SK-N-SH treated with all-trans-retinoic acid at 6 μM for 48 hours (cell line): ENCODE data around the gene SORCS2.

ENCODE experiments used
- ATAC-seq: fragments of 200-7000 bp; cut with Tn5 transposase; 3 replicates; pipeline ENCODE4 v1.9.1; 2020; ENCODE audit warnings: mild to moderate bottlenecking, moderate library complexity
- ARNTL ChIP-seq: fragments of 450-650 bp; formaldehyde crosslinking; IDR thresholded peaks from 2 replicates; pipeline ENCODE4 v1.5.0; 2020; ENCODE audit warnings: low read depth, mild to moderate bottlenecking, moderate library complexity, borderline replicate concordance
- BACH2 ChIP-seq: fragments of 250-450 bp; sonication (Bioruptor Pico); IDR thresholded peaks from 2 replicates; pipeline ENCODE4 v1.9.0; 2021; ENCODE audit warnings: mild to moderate bottlenecking, borderline replicate concordance
- CREB5 ChIP-seq: fragments of 250-450 bp; sonication (Bioruptor Pico); IDR thresholded peaks from 2 replicates; pipeline ENCODE4 v1.5.1; 2020; ENCODE audit warnings: low read depth, mild to moderate bottlenecking, moderate library complexity
- CSDC2 ChIP-seq: fragments of 250-450 bp; sonication (Bioruptor Pico); IDR thresholded peaks from 2 replicates; pipeline ENCODE4 v1.5.0; 2020; ENCODE audit warnings: mild to moderate bottlenecking, moderate library complexity
- CSRNP3 ChIP-seq: fragments of 250-450 bp; sonication (Bioruptor Pico); IDR thresholded peaks from 2 replicates; pipeline ENCODE4 v1.5.1; 2021; ENCODE audit warnings: mild to moderate bottlenecking, moderate library complexity
- ESRRG ChIP-seq: fragments of 250-450 bp; sonication (Bioruptor Pico); IDR thresholded peaks from 2 replicates; pipeline ENCODE4 v1.6.1; 2021; ENCODE audit warnings: mild to moderate bottlenecking
- ISL1 ChIP-seq: fragments of 250-450 bp; sonication (Bioruptor Pico); IDR thresholded peaks from 2 replicates; pipeline ENCODE4 v2.1.2; 2022; ENCODE audit warnings: mild to moderate bottlenecking, moderate library complexity
- OSR1 ChIP-seq: fragments of 250-450 bp; sonication (Bioruptor Pico); IDR thresholded peaks from 2 replicates; pipeline ENCODE4 v1.8.0; 2022; ENCODE audit warnings: moderate library complexity, mild to moderate bottlenecking, inconsistent platforms
- PPARA ChIP-seq: fragments of 250-450 bp; sonication (Bioruptor Pico); IDR thresholded peaks from 2 replicates; pipeline ENCODE4 v1.5.0; 2020; ENCODE audit warnings: mild to moderate bottlenecking, borderline replicate concordance
- RARB ChIP-seq: fragments of 250-450 bp; sonication (Bioruptor Pico); IDR thresholded peaks from 2 replicates; pipeline ENCODE4 v1.8.0; 2021; ENCODE audit warnings: mild to moderate bottlenecking, moderate library complexity
- SNAI2 ChIP-seq: fragments of 250-450 bp; sonication (Bioruptor Pico); IDR thresholded peaks from 2 replicates; pipeline ENCODE4 v1.5.0; 2020; ENCODE audit warnings: mild to moderate bottlenecking, moderate library complexity
- TCF4 ChIP-seq: fragments of 250-450 bp; sonication (Bioruptor Pico); IDR thresholded peaks from 2 replicates; pipeline ENCODE4 v1.8.0; 2021; ENCODE audit warnings: mild to moderate bottlenecking, moderate library complexity, borderline replicate concordance
- TOX ChIP-seq: fragments of 250-450 bp; sonication (Bioruptor Pico); IDR thresholded peaks from 2 replicates; pipeline ENCODE4 v1.8.0; 2021; ENCODE audit warnings: mild to moderate bottlenecking, moderate library complexity, borderline replicate concordance
- TSHZ2 ChIP-seq: fragments of 250-450 bp; sonication (Bioruptor Pico); IDR thresholded peaks from 2 replicates; pipeline ENCODE4 v1.5.0; 2020; ENCODE audit warnings: mild to moderate bottlenecking, moderate library complexity
- ZC3H10 ChIP-seq: fragments of 250-450 bp; sonication (Bioruptor Pico); IDR thresholded peaks from 2 replicates; pipeline ENCODE4 v1.5.1; 2021; ENCODE audit warnings: mild to moderate bottlenecking, moderate library complexity
- ZFP3 ChIP-seq: fragments of 250-450 bp; sonication (Bioruptor Pico); IDR thresholded peaks from 2 replicates; pipeline ENCODE4 v1.5.0; 2020; ENCODE audit warnings: mild to moderate bottlenecking, moderate library complexity
- ZFP30 ChIP-seq: fragments of 450-650 bp; formaldehyde crosslinking; IDR thresholded peaks from 2 replicates; pipeline ENCODE4 v1.5.0; 2022; ENCODE audit warnings: mild to moderate bottlenecking, moderate library complexity
- ZNF565 ChIP-seq: fragments of 450-650 bp; formaldehyde crosslinking; conservative IDR thresholded peaks from 2 replicates; pipeline ENCODE4 v1.5.0; 2020; ENCODE audit warnings: low read depth, mild to moderate bottlenecking, moderate library complexity
- ZNF70 ChIP-seq: fragments of 450-650 bp; formaldehyde crosslinking; IDR thresholded peaks from 2 replicates; pipeline ENCODE4 v1.5.0; 2020; ENCODE audit warnings: mild to moderate bottlenecking, moderate library complexity
- ZNF8 ChIP-seq: fragments of 450-650 bp; formaldehyde crosslinking; IDR thresholded peaks from 2 replicates; pipeline ENCODE4 v1.5.0; 2020; ENCODE audit warnings: mild to moderate bottlenecking, moderate library complexity
- TF ChIP-seq, protein P1 (sequence below): fragments of 250-450 bp; sonication (Bioruptor Pico); IDR thresholded peaks from 2 replicates; pipeline ENCODE4 v1.8.0; 2020; ENCODE audit warnings: mild to moderate bottlenecking, moderate library complexity, borderline replicate concordance

SORCS2 gene

GRCh38 chr4:7722766-7723387 is 530.5 kb downstream of the SORCS2 start:
- no peak for ATAC-seq
- TF ChIP-seq ZNF565 (CRISPR knock-in tag) (no peak), ZFP30 (no peak), CSDC2 (CRISPR knock-in tag) (no peak), OSR1 (CRISPR knock-in tag) (no peak), TCF4 (CRISPR knock-in tag) (no peak), ZC3H10 (no peak), ISL1 (CRISPR knock-in tag) (no peak), RARB (CRISPR knock-in tag) (no peak), TOX (CRISPR knock-in tag) (no peak), CSRNP3 (CRISPR knock-in tag) (no peak), ZNF70 (CRISPR knock-in tag) (no peak), TSHZ2 (no peak), BACH2 (no peak), ARNTL (CRISPR knock-in tag) (no peak), PPARA (CRISPR knock-in tag) (no peak)
- TF ChIP-seq, all 23 proteins: peak for 0

DNA sequence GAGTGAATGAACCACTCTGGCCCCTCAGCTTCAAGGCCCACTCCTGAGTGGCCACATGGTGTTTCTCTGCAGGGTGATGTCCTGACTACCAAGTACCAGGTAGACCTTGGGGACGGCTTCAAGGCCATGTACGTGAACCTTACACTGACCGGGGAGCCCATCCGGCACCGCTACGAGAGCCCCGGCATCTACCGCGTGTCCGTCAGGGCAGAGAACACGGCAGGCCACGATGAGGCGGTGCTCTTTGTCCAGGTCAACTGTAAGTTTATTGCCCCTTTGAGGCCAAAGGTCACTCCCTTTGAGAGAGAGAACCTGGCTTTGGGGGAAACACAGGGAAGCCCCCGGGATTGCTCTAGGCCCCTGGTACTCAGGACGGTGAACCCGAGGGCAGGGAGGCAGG is 531.3 kb downstream of the SORCS2 start:
- no peak for ATAC-seq
- no peak for TF ChIP-seq TSHZ2
- TF ChIP-seq ISL1 (CRISPR knock-in tag): no peak
- no peak for TF ChIP-seq CSDC2 (CRISPR knock-in tag)
- TF ChIP-seq ESRRG (CRISPR knock-in tag): no peak
- no peak for TF ChIP-seq OSR1 (CRISPR knock-in tag)
- no peak for TF ChIP-seq PPARA (CRISPR knock-in tag)
- no peak for TF ChIP-seq ARNTL (CRISPR knock-in tag)
- no peak for TF ChIP-seq TOX (CRISPR knock-in tag)
- TF ChIP-seq ZNF70 (CRISPR knock-in tag): no peak
- no peak for TF ChIP-seq CREB5 (CRISPR knock-in tag)
- no peak for TF ChIP-seq SNAI2 (CRISPR knock-in tag)
- TF ChIP-seq, all 23 proteins: peak for 0

DNA sequence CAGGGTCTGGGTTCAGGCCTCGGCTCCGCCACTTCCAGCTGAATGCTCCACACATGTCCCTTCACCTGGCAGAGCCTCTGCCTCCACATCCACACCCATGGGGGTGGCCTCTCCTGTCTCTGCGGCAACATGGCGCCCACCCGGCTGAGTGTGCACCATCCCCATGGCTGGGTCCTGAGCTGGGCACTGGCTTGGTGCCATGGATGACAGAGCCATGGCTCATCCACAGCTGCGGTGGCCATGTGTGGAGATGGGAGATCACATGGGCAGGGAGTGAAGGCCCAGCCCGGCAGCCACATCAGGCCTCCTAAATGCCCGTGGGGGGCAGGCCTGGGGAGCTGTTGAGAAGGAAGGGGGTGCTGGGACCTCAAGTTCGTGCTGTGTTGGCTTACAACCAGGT is 533.6 kb downstream of the SORCS2 start:
- ATAC-seq: peak; percentile 72
- TF ChIP-seq OSR1 (CRISPR knock-in tag): no peak
- TF ChIP-seq, protein P1, sequence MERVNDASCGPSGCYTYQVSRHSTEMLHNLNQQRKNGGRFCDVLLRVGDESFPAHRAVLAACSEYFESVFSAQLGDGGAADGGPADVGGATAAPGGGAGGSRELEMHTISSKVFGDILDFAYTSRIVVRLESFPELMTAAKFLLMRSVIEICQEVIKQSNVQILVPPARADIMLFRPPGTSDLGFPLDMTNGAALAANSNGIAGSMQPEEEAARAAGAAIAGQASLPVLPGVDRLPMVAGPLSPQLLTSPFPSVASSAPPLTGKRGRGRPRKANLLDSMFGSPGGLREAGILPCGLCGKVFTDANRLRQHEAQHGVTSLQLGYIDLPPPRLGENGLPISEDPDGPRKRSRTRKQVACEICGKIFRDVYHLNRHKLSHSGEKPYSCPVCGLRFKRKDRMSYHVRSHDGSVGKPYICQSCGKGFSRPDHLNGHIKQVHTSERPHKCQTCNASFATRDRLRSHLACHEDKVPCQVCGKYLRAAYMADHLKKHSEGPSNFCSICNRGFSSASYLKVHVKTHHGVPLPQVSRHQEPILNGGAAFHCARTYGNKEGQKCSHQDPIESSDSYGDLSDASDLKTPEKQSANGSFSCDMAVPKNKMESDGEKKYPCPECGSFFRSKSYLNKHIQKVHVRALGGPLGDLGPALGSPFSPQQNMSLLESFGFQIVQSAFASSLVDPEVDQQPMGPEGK (CRISPR knock-in tag): no peak
- no peak for TF ChIP-seq ZFP3 (CRISPR knock-in tag)
- no peak for TF ChIP-seq CSDC2 (CRISPR knock-in tag)
- no peak for TF ChIP-seq ZNF70 (CRISPR knock-in tag)
- no peak for TF ChIP-seq ZNF8 (CRISPR knock-in tag)
- TF ChIP-seq TOX (CRISPR knock-in tag): no peak
- TF ChIP-seq CREB5 (CRISPR knock-in tag): no peak
- TF ChIP-seq ZFP30: no peak
- TF ChIP-seq SNAI2 (CRISPR knock-in tag): no peak
- no peak for TF ChIP-seq TCF4 (CRISPR knock-in tag)
- no peak for TF ChIP-seq ZC3H10
- no peak for TF ChIP-seq CSRNP3 (CRISPR knock-in tag)
